Measurements from ENCODE around the gene POLN.

The POLN gene

GRCh38 chr4:2063557-2064275, 178.2 kb downstream of the POLN start:
- TF ChIP-seq SIN3A (IDR thresholded peaks at IDR 0.05; ENCODE audit: borderline replicate concordance, insufficient read depth, low read length) (no peak), POLR2AphosphoS5 (IDR thresholded peaks at IDR 0.05; ENCODE audit: low read depth, low read length) (no peak), FOXP2 (optimal IDR thresholded peaks at IDR 0.05; ENCODE audit: borderline replicate concordance, extremely low read depth, extremely low read length, insufficient read depth) (no peak), TAF1 (IDR thresholded peaks at IDR 0.05; ENCODE audit: borderline replicate concordance, insufficient read depth, low read length) (no peak)
- TF ChIP-seq, protein P1, sequence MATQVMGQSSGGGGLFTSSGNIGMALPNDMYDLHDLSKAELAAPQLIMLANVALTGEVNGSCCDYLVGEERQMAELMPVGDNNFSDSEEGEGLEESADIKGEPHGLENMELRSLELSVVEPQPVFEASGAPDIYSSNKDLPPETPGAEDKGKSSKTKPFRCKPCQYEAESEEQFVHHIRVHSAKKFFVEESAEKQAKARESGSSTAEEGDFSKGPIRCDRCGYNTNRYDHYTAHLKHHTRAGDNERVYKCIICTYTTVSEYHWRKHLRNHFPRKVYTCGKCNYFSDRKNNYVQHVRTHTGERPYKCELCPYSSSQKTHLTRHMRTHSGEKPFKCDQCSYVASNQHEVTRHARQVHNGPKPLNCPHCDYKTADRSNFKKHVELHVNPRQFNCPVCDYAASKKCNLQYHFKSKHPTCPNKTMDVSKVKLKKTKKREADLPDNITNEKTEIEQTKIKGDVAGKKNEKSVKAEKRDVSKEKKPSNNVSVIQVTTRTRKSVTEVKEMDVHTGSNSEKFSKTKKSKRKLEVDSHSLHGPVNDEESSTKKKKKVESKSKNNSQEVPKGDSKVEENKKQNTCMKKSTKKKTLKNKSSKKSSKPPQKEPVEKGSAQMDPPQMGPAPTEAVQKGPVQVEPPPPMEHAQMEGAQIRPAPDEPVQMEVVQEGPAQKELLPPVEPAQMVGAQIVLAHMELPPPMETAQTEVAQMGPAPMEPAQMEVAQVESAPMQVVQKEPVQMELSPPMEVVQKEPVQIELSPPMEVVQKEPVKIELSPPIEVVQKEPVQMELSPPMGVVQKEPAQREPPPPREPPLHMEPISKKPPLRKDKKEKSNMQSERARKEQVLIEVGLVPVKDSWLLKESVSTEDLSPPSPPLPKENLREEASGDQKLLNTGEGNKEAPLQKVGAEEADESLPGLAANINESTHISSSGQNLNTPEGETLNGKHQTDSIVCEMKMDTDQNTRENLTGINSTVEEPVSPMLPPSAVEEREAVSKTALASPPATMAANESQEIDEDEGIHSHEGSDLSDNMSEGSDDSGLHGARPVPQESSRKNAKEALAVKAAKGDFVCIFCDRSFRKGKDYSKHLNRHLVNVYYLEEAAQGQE (IDR thresholded peaks at IDR 0.05; ENCODE audit: insufficient read depth in 1 of 2, low read depth in 2 of 2, low read length in 2 of 2), result no peak

DNA sequence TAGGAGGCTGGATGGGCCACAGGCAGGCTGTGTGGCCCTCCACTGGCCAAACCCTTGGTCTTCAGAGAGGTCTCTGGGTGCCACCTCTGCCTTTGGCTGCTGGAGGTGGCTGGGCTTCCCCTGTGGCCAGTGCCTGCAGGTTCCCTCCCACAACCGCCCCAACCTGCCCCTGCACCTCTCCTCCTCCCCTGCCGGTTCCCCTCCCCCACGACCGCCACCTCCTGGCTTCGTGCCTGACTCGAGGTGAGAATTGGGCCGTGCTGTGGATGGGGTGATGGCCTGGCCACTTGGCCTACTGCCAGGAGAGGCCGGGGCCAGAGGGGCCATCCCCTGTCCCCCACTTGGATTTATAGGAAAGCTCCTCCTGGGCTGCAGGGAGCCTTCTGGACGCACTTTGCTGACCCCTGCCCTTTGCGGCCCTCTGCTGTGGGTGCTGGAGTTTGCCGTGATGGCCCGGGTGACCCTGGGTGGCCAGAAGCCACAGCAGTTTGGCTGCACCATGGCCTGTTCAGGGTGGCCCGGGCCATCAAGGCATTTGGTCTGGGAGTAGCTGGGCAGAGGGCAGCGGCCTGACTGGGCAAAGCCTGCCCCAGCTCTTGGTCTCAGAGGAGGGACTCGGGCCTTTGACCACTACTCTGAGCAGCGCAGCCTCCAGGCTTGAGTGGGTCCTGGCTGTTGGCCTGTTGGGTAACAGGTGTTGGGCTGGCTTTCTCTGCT, 179.0 kb downstream of the POLN start:
- TF ChIP-seq SIN3A (IDR thresholded peaks at IDR 0.05; ENCODE audit: borderline replicate concordance, insufficient read depth, low read length) (no peak), POLR2AphosphoS5 (IDR thresholded peaks at IDR 0.05; ENCODE audit: low read depth, low read length) (no peak), FOXP2 (optimal IDR thresholded peaks at IDR 0.05; ENCODE audit: borderline replicate concordance, extremely low read depth, extremely low read length, insufficient read depth) (no peak), TAF1 (IDR thresholded peaks at IDR 0.05; ENCODE audit: borderline replicate concordance, insufficient read depth, low read length) (no peak)
- TF ChIP-seq, protein P1 (IDR thresholded peaks at IDR 0.05; ENCODE audit: insufficient read depth in 1 of 2, low read depth in 2 of 2, low read length in 2 of 2), result no peak

DNA sequence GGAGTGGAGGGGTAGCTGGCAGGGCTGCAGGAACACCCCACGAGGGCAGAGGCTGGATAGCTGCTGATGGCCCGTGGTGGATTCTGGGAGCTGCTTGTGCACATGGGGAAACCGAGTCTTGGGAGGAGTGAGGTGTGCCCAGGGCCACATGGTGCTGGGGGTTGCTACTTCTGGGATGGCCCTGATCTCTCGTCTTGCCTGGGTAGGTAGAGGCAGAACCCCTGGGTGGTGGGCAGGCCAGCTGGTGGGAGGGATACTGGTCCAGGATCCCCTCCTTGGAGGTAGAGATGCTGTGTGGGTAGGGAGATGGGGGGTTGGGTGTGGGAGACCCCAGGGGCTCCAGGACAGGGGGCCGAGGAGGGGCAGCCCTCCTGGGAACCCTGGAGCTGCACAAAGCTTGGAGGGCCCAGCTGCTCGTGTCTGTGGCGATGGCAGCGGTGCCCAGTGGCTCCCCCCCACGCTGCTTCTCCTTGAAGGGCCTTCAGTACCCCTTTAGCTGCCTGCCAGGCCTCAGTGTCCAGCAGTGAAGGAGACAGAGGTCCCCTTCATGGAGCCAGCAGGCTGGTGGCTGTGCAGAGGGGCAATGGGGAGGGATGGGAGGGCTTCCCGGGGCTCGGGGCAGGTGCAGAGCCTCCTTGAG, 179.6 kb downstream of the POLN start:
- no peak for TF ChIP-seq FOXP2 (optimal IDR thresholded peaks at IDR 0.05; ENCODE audit: borderline replicate concordance, extremely low read depth, extremely low read length, insufficient read depth)
- no peak for TF ChIP-seq POLR2AphosphoS5 (IDR thresholded peaks at IDR 0.05; ENCODE audit: low read depth, low read length)
- TF ChIP-seq SIN3A (IDR thresholded peaks at IDR 0.05; ENCODE audit: borderline replicate concordance, insufficient read depth, low read length), result no peak
- TF ChIP-seq, protein P1 (IDR thresholded peaks at IDR 0.05; ENCODE audit: insufficient read depth in 1 of 2, low read depth in 2 of 2, low read length in 2 of 2), result no peak
- no peak for TF ChIP-seq TAF1 (IDR thresholded peaks at IDR 0.05; ENCODE audit: borderline replicate concordance, insufficient read depth, low read length)

DNA sequence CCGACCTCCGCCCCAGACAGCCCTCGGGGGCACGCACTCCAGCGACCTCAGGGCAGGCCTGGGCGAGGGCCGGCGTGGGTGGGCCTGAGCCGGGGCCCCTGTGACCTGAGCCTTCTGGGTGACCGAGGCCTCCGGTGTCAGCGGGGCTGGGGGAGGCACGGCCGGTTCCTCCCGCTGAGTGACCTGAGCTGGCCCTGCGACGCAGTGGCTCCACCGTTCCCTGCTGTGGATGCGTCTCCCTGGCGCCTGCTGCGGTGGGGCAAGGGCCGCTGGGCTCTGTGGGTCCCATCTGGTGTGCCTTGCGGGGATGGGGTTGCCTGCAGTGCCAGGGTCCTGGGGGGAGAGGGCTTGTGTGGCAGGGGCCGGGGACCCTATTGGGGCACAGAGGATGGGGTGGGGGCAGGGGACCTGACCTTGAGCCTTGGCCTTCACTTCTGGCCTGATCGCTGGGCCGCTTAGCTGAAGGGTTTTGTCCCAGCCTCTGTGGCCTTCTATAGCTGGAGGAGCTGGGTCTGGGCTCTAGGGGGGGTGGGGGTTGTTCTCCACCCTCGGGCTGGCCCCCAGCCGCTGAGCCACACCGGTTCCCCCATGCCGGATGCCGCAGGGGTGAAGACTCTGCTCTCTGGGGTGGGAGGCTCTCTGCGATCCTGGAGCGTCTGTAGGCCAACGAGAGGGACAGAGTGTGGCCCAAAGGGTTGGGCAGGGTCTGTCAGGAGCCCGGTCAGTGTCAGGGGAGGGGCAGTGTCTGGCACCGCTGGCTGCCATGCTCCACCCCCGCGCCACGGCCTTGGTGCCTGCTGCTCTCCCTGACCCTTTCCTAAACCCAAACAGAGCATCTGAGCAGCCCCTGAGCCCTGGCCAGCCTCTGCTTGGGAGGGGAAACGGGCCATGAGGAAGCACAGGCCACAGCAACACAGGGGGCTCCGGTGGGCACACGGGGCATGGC, 180.5 kb downstream of the POLN start:
- TF ChIP-seq SIN3A (IDR thresholded peaks at IDR 0.05; ENCODE audit: borderline replicate concordance, insufficient read depth, low read length), result no peak
- TF ChIP-seq, protein P1 (IDR thresholded peaks at IDR 0.05; ENCODE audit: insufficient read depth in 1 of 2, low read depth in 2 of 2, low read length in 2 of 2), result no peak
- TF ChIP-seq POLR2AphosphoS5 (IDR thresholded peaks at IDR 0.05; ENCODE audit: low read depth, low read length), result no peak
- no peak for TF ChIP-seq TAF1 (IDR thresholded peaks at IDR 0.05; ENCODE audit: borderline replicate concordance, insufficient read depth, low read length)
